ENCODE data around the gene BRD4. TPM values are rescaled to one million over a fixed set of nuclear protein-coding genes. Genes with fewer than 3 reads are reported as not detected.

The BRD4 gene
- total RNA-seq, 1 experiment from 2014 or later, result 189 TPM

- TF ChIP-seq CTCF (IDR thresholded peaks at IDR 0.05; ENCODE audit: unreplicated experiment), result no peak
- H3K9me3 Mint-ChIP-seq (ENCODE audit: unreplicated experiment), result no peaks in the 10 kb centered on the region
- no peak for DNase-seq (ENCODE audit: unreplicated experiment)
- POLR2A ChIA-PET, result interaction anchor here (0.6 kb wide), 1 partner anchor 693 kb away, joined by 4 read pairs; no protein-coding TSS in a partner anchor
- BruUV-seq (replicated peaks), result no TSS peak
- H3K27ac Mint-ChIP-seq (ENCODE audit: low read depth, unreplicated experiment), result no peak overlapping the region
- peaks cover 7% of the 10 kb centered on the region for H3K4me1 Mint-ChIP-seq (ENCODE audit: insufficient read depth, unreplicated experiment)
- H3K27me3 Mint-ChIP-seq (ENCODE audit: insufficient read depth, unreplicated experiment), result no peaks in the 10 kb centered on the region
- intact Hi-C loops (cut with micrococcal nuclease), result no loop called here
- no peak overlapping the region for H3K4me3 Mint-ChIP-seq (ENCODE audit: unreplicated experiment)
- CTCF ChIA-PET, result no interaction called here
- H3K36me3 Mint-ChIP-seq (ENCODE audit: insufficient read depth, unreplicated experiment), result peaks cover 6% of the 10 kb centered on the region
Observed at GRCh38 chr19:15218501-15218900, 113.8 kb downstream of the BRD4 start.

- DNase-seq (ENCODE audit: unreplicated experiment), result peak; percentile 54
- Mint-ChIP-seq H3K9me3 (ENCODE audit: unreplicated experiment) (no peaks in the 10 kb centered on the region), H3K27me3 (ENCODE audit: insufficient read depth, unreplicated experiment) (no peaks in the 10 kb centered on the region), H3K27ac (ENCODE audit: low read depth, unreplicated experiment) (no peak overlapping the region), H3K4me3 (ENCODE audit: unreplicated experiment) (no peak overlapping the region), H3K4me1 (ENCODE audit: insufficient read depth, unreplicated experiment) (no peaks in the 10 kb centered on the region), H3K36me3 (ENCODE audit: insufficient read depth, unreplicated experiment) (no peaks in the 10 kb centered on the region)
- intact Hi-C loops (cut with micrococcal nuclease), result no loop called here
- no TSS peak for BruUV-seq (replicated peaks)
- ChIA-PET POLR2A (interaction anchor here (0.9 kb wide), 1 partner anchor 15 kb away, joined by 4 read pairs; the partner anchor contains the start of gene NOTCH3), CTCF (interaction anchor here (0.7 to 1.1 kb wide), 3 partner anchors 33 to 59 kb away, joined by 3 to 5 read pairs (median 3); no protein-coding TSS in a partner anchor)
- no peak for TF ChIP-seq CTCF (IDR thresholded peaks at IDR 0.05; ENCODE audit: unreplicated experiment)
Observed at GRCh38 chr19:15216363-15216762, 116.0 kb downstream of the BRD4 start.

GRCh38 chr19:15213715-15214381 is 118.5 kb downstream of the BRD4 start:
- intact Hi-C loops (cut with micrococcal nuclease), result no loop called here
- Mint-ChIP-seq H3K9me3 (ENCODE audit: unreplicated experiment) (no peaks in the 10 kb centered on the region), H3K36me3 (ENCODE audit: insufficient read depth, unreplicated experiment) (no peaks in the 10 kb centered on the region), H3K4me1 (ENCODE audit: insufficient read depth, unreplicated experiment) (peaks cover 13% of the 10 kb centered on the region), H3K4me3 (ENCODE audit: unreplicated experiment) (no peak overlapping the region), H3K27me3 (ENCODE audit: insufficient read depth, unreplicated experiment) (no peaks in the 10 kb centered on the region), H3K27ac (ENCODE audit: low read depth, unreplicated experiment) (no peak overlapping the region)
- POLR2A ChIA-PET, result interaction anchor here (0.6 kb wide), 1 partner anchor 85 kb away, joined by 4 read pairs; no protein-coding TSS in a partner anchor
- no peak for DNase-seq (ENCODE audit: unreplicated experiment)
- CTCF ChIA-PET, result interaction anchor here (0.6 kb wide), 1 partner anchor 1101 kb away, joined by 3 read pairs; no protein-coding TSS in a partner anchor
- BruUV-seq (replicated peaks), result no TSS peak
- TF ChIP-seq CTCF (IDR thresholded peaks at IDR 0.05; ENCODE audit: unreplicated experiment), result no peak

- intact Hi-C loops (cut with micrococcal nuclease), result no loop called here
- H3K4me3 Mint-ChIP-seq (ENCODE audit: unreplicated experiment), result no peak overlapping the region
- no peak overlapping the region for H3K27ac Mint-ChIP-seq (ENCODE audit: low read depth, unreplicated experiment)
- POLR2A ChIA-PET, result no interaction called here
- BruUV-seq (replicated peaks), result no TSS peak
- H3K36me3 Mint-ChIP-seq (ENCODE audit: insufficient read depth, unreplicated experiment), result no peaks in the 10 kb centered on the region
- no peak for TF ChIP-seq CTCF (IDR thresholded peaks at IDR 0.05; ENCODE audit: unreplicated experiment)
- no peaks in the 10 kb centered on the region for H3K9me3 Mint-ChIP-seq (ENCODE audit: unreplicated experiment)
- peaks cover 13% of the 10 kb centered on the region for H3K4me1 Mint-ChIP-seq (ENCODE audit: insufficient read depth, unreplicated experiment)
- no peaks in the 10 kb centered on the region for H3K27me3 Mint-ChIP-seq (ENCODE audit: insufficient read depth, unreplicated experiment)
- DNase-seq (ENCODE audit: unreplicated experiment), result no peak
- CTCF ChIA-PET, result no interaction called here
Observed at GRCh38 chr19:15212711-15213110, 119.6 kb downstream of the BRD4 start.
